GM18868 (cell line): ENCODE data around the gene EMC6.

ENCODE experiments used
- ATAC-seq: cut with Tn5 transposase; IDR thresholded peaks from one replicate; pipeline ENCODE4 v1.9.1; 2021; ENCODE audit warnings: mild to moderate bottlenecking, moderate library complexity; ENCODE audit not compliant: unreplicated experiment

Gene EMC6

DNA sequence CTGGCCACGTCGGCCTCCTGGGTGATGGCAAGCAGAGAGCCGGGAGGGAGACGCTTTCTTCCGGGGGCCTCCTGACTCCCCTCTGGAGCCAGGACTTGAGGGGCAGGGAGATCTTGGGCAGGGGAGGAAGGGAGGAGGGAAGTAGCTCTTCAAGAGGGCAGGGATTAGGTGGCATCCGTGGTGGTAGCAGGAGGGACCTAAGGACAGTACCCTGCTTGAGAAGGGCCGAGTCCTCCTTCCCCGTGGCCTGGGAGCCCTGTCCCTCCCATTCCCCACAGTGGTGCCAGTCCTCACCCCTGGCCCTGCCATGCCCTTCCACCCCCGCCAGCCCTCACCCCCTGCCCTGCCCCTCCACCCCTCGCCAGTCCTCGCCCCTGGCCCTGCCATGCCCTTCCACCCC is 12.8 kb upstream of the EMC6 start:
- no peak for ATAC-seq

DNA sequence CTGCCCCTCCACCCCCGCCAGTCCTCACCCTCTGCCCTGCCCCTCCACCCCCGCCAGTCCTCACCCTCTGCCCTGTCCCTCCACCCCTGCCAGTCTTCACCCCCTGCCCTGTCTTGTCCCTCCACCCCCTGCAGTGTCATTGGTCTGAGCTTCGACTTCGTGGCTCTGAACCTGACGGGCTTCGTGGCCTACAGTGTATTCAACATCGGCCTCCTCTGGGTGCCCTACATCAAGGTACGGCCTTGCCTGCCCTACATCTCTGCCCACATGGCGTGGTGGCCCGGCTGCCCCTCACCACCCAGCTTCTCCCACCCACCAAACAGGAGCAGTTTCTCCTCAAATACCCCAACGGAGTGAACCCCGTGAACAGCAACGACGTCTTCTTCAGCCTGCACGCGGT is 12.3 kb upstream of the EMC6 start:
- ATAC-seq: no peak

DNA sequence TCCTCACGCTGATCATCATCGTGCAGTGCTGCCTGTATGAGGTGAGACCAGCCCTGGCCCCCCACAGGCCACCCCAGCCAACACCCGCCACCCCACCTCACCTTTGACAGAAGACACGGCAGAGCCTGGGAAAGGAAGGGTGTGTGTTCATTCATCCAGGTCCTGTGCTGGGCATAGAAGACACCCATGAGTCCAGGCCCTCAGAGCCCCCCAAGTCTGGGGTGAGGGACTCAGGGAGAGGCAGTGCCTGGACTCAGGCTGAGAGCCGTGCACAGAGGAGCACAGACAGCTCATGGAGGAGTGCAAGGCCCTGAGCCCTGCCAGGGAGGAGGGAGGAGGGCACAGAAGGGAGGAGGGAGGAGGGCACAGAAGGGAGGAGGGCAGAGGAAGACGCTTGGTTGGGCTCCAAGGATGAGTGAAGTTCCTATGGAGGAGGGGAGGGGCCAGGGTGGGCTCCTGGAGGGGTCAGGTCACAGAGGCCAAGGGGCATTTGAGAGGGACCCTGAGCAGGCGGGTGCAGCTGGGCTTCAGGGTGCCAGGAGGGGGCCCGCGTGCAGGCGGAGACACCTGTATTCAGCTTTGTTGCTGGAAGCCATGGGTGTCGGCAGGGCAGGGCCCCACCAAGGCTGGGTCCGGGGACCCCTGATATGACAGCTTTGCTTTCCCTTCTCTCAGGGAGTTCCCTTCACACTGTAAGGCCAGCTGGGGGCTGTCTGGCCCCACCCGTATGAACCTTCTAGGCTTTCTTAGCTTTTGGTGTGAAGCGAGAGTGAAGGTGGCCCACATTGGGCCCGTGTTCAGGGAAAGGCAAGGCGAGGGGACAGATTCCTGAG is 11.6 kb upstream of the EMC6 start:
- ATAC-seq: no peak

DNA sequence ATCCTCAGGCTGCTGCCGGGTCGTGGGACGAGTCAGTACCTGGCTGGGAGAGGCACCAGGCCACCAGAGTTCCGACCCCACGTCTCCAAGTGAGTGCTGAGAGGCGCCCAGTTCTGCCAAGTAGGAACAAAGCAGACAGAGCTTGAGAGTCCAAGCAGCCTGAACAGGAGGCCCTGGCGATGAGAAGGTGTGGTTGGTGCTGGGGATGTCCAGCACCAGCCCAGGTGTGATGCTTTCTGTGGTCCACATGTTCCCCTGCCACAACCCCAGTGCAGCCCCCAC is 11.1 kb upstream of the EMC6 start:
- no peak for ATAC-seq

DNA sequence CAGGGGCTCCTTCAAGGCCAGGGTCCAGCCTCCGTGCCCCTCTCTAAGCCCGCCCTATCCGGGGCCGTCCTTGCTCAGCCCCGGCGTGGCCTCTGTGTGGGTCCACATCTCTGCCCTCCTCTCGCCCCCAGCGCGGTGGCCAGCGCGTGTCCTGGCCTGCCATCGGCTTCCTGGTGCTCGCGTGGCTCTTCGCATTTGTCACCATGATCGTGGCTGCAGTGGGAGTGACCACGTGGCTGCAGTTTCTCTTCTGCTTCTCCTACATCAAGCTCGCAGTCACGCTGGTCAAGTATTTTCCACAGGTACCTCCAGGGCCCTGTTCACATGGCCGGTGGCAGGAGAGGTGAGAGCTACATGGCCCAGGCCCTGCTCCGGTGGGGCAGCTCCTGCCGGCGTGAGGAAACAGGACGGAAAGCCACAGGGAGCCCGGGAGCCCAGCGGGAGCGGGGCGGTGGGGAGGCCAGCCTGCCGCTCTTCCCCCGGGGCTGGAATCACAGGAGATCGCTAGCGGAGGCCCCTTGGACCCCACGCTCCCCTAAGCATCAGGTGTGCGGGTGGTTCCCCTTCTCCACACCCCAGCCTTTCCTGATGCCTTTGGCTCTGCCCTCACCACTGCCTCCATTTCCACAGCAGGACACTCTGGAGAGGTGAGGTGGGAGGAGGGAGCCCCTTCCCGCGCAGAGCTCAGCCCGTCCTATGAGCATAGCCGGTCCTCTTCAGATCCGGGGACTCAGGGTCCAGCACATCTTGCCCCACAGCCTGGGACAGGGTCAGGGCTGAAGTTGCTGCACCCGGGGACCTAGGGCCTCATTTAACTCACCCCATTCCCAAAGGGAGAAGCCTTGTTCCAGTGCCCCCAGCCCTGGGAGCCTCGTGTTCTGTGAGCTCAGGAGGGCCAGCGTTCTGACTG is 10.5 kb upstream of the EMC6 start:
- no peak for ATAC-seq

DNA sequence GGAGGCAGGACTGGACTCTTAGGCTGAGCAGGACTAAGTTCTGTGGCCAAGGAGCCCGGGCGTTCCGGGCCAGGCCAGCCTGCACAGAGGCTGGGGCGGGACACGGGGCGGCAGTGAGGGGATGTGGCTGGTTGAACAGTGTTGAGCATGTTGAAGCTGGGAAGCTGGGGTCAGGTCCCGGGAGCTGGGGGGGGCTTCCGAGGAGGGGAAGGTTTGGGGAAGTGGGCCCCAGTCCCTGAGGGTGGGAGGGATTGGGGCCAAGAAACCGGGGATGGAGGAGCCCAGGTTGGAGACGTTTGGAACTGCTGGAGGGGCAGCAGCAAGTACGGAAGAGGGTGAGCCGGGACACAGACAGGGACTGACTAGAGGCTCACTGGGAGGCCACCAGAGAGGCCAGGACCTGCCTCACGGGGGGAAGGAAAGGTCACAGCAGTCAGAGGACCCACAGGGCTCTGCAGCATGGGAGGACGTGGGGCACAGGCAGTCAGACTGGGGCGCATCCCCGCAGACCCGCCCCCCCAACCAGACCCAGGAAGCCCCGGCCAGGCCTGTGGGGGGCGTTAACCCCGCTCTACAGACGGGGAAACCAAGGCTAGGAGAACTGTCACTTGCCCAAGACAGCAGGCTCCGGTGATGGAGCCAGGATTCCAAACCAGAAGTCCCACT is 9.7 kb upstream of the EMC6 start:
- ATAC-seq: no peak

DNA sequence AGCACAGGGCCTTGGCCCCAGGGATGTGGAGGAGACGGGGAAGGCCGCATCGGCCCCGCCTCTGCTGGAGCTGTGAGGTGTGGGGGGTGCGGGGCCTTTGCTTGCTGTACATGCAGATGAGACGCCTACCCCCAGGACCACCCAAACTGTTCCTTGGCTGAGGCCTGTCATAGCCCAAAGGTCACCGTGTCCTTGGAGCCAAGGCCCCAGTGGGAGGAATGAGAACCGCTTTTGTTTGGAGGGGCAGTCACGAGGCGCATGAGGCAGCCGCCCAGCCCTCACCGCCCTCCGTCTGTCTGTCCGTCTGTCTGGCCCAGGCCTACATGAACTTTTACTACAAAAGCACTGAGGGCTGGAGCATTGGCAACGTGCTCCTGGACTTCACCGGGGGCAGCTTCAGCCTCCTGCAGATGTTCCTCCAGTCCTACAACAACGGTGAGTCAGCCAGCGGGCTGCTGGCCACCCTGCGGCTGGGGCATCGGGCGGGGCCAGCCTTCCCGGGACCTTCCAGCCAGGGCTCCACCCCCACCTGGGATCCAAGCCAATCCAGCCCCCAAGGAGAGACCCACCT is 9.0 kb upstream of the EMC6 start:
- no peak for ATAC-seq

DNA sequence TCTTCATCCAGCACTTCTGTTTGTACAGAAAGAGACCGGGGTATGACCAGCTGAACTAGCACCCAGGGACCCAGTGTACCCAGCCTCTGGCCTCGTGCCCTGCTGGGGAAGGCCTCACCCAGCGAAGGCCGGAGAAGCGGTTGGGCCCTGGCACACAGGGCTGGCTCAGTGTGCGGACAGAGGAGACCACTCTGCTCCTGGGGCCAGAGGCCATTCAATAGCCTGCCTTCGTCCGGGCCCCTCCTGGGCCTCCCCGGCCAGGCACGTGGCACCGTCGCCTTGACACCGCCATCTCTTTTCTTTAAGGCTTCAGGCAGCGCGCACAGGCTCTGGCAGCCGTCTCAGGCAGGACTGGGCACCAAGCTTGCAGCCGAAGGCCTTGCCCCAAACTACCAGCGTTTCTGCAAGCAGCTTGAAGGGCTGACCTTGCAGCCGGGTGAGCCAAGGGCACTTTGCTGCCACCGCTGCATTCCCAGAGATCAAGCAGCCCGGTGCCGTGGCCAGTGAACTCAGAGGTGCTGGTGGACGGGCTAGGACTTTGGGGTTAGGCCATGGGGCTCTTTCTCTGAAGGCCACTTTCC is 8.2 kb upstream of the EMC6 start:
- ATAC-seq: no peak

DNA sequence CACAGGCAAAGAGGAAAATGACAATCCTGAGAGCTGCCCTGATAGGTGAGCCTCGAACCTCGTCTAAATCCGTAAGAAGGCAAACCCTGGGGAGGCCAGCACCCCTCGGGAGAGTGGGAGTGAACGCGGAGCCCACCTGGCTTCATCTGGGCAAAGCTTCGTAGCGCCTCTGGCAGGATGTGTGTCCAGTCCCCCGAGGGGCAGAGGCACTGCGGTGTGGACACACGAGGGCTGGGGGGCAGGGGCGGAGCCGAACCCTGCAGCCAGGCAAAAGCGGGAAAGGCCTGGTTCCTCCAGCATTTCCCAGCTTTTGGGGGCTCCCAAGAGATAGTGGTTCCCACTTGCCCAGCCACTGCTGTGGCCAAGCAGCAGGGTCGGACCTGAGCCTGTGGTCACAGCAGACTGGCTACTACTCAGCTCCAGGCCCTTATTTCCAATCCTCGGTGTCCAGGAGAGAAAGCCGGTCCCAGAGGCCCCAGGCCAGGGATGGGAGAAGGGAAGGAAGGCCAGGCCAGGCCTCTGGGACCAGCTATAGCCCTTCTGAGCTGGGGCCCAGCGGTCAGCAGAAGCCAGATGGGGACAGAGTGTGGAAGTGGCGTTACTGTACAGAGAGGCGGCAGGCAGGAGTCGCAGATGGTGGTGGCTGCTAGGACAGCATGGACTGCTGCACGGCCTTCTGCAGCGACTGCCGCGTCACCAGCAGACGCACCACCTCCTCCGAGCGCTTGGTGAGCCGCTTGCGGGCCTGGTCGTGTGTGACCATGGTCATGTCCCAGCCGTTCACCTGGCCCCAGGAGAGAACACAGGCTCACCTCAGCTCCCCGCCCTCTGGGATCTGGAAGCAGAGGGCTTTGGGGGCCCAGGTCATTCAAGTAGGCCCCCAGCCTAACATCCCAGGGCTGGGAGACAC is 5.3 kb upstream of the EMC6 start:
- no peak for ATAC-seq

GRCh38 chr17:3665834-3666233 is 2.8 kb upstream of the EMC6 start:
- ATAC-seq: no peak

DNA sequence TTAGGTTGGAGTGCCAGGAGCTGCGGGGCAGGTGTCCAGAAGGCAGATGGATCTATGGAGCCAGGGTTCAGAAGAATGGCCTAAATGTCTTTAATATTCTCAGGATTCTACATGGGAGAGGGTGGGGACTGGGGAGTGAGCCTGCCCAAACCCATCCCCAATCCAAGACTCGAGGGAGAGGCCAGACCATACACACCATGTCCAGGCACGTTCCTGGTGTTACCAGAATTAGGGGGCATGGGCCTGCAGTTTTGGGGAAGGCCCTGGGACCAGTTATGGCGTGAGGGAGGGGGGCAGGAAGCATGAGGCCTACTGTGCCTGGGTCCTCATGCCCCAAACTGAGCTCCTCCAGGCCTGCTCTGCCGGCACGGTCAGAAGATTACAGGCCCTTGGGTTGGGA is 2.1 kb upstream of the EMC6 start:
- no peak for ATAC-seq

- ATAC-seq: no peak
These were observed 990 bp upstream of the EMC6 start for GRCh38 chr17:3667366-3668278.

GRCh38 chr17:3669085-3669347 is 404 bp downstream of the EMC6 start:
- peak; percentile 5 for ATAC-seq

- no peak for ATAC-seq
These were observed 936 bp downstream of the EMC6 start for GRCh38 chr17:3669548-3669947.

- ATAC-seq: no peak
These were observed 4.0 kb downstream of the EMC6 start for GRCh38 chr17:3672571-3672970.

GRCh38 chr17:3675886-3676285 is 7.3 kb downstream of the EMC6 start:
- no peak for ATAC-seq

DNA sequence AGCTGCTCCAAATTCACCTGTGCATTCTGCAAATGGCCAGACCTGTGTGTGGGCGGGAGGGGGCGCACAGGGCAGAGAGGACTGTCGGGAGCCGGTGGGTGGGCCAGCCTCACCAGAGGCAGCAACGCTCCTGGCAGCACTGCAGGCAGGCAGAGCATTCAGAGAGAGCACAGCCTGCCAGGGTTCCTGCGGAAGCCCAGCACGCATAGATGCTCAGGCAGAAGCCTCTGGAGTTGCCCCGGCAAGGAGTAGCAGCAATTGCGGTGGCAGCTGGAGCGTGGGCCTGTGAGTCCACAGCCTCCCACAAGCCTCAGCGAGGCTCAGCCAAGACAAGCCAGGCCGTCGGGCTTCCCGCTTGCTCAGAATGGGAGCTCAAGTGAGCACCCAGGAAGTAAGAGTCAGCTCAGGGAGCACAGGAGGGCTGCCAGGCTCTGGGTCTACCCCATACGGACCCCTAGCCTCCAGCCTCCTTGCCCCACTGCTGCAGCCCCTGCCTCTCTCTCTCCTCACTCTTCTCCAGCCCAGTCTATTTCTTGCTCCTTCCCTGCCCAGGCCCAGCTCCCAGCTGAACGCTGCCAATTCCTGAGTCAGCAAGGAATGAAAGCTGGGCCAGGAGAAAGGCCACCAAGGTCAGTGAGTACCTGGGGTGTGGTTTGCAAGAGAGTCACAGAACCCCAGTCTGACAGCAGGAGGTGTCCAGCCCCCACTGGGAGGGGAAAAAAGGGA is 9.6 kb downstream of the EMC6 start:
- ATAC-seq: no peak

GRCh38 chr17:3678821-3679530 is 10.4 kb downstream of the EMC6 start:
- no peak for ATAC-seq
